Smooth muscle cell of the brain vasculature (primary cell): Measurements from ENCODE around the gene DDAH2.

Experiments
- DNase-seq: peaks from one replicate; pipeline ENCODE4 v3.0.0-alpha.2; 2012; ENCODE audit warnings: low read depth, low spot score

DDAH2 gene

DNA sequence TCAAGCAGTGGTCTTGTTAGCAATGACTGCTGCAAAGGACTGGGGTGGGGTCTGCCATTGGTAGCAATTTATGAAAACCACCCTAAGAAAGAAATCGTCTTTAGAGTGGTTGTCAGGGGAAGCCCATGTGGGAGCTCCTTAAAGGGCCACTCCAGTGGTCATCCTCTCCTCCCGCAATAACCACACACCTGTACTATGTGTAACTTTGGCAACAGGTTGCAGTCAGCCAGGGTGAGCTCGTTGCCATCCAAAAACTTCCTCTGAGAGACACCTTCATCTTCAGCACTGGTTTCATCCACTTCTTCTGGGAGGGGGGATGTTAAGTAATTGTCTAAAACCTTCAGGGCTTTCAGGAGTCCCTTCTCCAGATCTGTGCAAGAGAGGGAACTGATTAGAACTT lies 2.9 kb upstream of the DDAH2 start:
- no peak for DNase-seq

DNA sequence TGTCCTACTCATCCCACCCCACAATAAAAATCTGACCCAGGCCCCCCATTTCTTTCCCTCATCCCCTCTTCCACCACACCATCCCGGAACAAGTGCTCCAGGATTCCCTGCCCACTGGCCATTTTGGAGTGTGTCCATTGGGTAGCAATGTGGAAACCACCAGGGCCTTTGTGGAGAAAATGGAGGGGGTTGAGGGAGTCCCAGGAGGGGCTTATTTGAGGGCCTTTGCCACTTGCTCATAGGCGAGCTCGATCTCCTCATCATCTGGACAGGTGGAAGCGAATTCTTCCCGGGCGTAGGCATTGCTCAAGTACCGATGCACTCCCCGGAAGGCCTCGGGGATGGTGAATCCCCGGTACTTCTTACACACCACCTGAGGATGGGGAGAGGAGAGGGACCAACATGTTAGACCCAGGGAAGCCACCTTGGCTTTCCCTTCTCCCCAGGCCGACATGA lies 1.6 kb upstream of the DDAH2 start:
- DNase-seq, result no peak

DNA sequence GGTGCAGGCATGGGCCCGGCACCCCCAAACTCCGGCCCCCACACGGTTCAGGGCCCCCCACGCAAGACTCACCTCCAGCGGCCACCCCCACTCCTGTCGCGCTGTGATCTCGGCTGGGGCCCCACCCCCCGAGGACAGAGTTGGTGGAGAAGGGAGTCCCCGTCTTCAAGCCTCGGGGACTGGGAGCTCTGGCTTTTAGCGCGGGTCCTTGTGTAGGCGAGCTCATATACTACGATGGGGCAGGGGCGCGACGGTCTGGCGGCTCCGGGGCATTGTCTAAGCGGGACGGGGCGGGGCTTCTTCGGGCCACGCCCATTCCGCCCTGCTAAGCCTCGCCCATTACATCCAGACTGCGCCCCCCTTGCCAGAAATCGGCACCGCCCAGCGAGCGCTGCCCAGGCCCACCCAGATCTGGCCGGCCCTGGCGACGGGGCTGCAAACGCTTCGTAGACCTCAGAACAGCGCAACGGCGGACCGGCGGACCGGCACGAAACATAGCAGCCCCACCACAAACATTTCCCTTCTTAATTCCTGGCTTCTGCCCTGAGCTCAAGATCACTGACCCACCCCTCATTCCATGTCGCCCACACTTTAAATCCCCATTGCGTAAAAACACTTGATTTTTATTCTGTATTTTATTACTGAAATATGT lies 1.0 kb upstream of the DDAH2 start:
- DNase-seq, result no peak

DNA sequence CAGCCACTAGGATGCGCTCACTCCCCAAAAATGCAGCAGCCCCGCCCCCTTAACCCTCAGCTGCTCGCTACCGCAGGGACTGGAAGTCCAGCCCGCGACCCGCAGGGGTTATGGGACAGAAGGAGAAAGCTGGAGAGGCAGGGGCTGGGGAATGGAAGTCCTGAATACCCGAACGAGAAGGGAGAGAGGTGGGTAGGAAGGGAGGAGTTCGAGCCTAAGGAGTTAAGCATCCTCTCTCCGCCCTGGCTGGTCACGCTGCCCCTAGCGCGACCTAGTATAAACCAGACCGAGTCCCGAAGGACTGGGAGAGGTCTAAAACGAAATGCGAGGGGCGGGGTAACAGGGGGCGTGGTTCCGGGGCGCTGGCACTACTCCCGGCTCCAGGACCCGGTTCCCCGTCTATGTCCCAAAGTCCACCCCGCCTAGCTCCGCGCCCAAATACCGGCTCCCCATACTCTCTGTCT lies 448 bp upstream of the DDAH2 start:
- no peak for DNase-seq

DNA sequence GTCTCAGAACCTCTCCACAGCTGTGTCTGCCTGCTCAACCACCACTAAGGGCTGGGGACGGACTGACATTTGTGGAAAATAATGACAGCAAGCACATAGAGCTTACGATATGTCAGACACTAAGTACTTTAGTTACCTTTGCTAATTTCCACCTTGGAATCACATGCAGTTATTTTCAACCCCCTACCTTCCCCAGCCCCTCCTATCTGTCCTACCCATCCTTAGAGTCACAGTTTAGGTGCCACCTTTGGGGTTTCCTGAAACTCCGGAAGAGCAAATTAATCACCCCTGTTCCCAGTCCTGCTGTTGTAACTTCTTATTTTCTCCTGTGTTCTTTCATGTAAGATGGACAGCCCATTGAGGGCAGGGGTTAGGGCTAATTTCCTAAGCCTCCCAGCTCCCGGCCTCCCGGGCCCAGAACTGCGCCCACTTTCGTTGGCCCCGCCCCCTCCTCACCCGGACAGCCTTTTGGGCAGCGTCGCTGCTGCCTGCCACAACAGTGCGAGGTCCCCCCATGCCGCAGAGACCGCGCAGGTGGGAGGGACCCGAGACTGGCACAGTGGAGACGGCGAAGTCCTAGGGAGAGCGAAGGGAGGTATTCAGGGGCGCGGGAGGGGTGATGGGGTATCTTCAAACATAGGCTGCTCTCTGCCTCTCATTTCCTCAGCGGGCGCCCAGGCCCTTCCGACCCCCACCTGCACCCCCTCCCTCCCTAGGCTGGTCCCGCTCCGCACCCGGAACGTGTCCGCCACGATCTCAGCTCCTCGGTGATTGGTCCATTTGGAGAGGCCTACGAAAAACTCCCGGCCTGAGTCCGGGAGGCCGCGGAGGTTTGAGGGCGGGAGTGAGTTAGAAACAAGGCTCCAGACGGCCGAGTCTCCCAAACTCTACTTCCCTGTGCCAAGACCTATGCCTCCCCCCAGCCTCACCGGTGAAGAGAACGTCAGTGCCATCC lies 1.1 kb downstream of the DDAH2 start:
- DNase-seq, result no peak

DNA sequence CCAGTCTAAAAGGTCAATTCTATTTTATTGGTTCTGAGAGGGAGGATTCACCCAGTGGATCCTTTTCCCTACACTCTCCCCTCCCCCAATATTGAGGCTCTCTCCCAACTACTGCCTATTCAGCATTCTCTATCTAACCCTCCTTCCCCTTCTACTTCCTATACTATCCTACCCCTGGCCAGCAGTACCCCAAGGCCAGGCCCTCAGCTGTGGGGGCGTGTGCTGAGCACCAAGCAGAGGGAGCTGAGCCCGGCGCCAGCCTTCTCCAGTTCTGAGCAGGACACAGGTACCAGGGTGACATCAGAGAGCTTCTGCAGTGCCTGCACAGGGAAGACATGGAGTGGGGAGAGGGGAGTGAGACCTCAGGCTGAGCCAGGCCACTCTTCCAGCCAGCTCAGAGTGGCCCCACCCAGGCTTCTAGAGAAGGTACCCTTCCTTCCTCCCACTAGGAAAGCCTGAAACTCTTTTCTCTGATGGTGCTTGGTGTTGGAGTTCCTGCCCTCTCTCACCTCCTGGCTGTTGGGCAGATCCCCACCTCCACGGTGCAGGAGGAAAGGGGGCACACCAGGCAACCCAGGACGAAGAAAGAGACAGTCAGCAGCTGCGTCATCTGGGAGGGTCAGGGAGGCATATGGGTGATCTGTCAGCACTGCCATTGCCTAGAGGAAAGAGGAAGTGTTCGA lies 1.9 kb downstream of the DDAH2 start:
- DNase-seq, result no peak

DNA sequence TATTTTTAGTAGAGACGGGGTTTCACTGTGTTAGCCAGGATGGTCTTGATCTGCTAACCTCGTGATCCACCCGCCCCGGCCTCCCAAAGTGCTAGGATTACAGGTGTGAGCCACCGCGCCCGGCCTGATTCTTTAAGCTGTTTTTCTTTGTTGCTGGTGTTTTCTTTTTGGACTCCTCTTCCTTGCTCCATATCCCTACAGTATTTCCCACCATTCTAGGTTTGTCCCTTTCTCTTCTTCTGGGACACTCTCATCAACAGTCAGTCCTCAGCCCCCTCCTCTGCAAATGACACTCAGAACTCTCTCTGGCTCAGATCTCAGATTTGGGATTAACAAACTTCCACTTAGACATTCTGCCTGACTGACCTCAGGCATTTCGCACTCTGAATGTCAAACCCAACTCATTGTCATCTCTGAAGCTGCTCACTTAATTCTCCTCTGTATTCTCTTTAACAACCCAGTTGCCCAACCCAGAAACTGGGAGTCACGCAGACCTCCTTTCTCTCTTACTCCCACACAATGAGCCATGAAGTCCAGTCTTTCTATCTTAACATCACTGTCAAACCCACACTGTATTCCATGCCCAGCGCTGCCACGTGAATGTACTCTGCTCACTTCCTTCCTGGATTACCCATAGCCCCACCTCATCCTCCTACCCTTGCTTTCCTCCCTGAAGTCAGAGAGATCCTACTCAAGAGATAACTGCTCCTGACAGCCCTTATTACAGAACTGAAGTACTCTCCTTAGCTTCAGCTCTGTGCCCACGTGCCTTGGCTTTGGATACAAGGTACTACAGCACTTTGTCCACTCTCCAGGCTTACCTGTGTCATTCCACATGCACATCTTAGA lies 3.4 kb downstream of the DDAH2 start:
- no peak for DNase-seq

DNA sequence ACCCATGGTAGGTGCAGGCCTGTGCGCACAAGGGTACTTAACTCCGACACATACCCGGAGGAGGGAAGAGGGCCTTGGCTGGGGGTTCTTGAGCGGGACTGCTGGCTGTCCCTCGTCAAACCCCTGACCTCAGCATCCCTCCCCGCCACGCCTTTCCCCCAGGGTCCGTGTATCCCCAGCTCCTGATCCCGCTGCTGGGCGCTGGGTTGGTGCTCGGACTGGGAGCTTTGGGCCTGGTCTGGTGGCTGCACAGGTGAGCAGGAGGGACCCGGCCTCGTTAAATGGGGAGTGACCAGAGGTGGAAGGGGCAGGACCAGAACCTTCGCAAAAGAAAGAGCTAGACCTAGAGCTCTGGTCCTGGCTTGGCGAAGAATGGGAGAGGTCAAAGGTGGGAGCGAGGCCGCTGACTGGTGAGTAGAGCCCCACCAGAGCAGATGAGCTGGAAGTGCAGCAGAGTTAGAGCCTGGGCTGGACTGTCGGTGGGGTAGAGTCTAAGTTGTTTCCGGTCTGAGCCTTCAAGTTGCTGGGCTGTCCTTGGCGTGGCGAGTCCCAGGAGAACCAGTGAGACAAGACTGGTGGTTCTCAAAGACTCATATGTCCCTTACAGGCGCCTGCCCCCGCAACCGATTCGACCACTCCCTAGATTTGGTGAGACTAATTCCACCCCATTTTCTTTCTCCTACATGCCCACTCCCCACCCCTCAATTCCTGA lies 5.0 kb downstream of the DDAH2 start:
- DNase-seq, result no peak

DNA sequence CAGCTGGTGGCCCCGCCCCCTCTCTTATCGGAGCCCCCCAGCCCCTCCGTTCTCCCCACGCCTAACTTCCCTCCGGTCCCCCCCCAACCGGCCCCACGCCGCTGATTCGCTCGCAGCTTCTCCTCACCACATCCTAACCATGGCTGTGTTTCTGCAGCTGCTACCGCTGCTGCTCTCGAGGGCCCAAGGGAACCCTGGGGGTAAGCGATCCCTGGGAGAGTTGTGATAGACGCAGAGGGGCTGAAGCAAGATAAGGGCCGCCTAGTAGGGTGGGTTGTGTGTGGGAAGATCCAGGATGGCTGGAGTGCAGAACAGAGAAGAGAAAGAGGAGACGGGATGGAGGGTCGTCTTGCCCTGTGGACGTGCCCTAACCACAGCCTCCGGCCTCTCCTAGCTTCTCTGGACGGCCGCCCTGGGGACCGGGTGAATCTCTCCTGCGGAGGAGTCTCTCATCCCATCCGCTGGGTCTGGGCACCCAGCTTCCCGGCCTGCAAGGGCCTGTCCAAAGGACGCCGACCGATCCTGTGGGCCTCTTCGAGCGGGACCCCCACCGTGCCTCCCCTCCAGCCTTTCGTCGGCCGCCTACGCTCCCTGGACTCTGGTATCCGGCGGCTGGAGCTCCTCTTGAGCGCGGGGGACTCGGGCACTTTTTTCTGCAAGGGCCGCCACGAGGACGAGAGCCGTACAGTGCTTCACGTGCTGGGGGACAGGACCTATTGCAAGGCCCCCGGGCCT lies 5.7 kb downstream of the DDAH2 start, which contains the start of gene MPIG6B:
Gene MPIG6B, plus strand, starts transcription at position 129 of the 735 bp plus-strand sequence. Its CDS starts 11 bp downstream, at position 140.
- DNase-seq, result no peak

DNA sequence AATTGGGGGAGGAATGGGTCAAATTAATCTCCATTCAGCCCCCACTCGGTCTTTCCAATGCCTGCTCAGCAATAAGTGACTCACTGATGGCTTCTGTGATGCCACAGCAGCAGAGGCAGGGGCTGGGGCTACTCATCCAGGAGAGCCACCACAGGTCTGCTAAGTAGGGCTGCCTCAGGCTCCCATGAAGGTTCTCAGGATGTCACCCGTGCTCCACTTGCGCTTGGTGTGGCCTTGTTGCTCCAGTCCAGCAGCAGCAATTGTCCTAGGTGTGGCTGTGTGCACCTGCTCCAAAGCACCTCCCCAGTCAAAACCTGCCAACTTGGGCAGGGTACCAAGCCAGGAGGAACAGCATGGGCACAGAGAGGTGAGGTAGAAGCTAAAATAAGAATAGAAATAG lies 6.9 kb downstream of the DDAH2 start:
- DNase-seq, result no peak

DNA sequence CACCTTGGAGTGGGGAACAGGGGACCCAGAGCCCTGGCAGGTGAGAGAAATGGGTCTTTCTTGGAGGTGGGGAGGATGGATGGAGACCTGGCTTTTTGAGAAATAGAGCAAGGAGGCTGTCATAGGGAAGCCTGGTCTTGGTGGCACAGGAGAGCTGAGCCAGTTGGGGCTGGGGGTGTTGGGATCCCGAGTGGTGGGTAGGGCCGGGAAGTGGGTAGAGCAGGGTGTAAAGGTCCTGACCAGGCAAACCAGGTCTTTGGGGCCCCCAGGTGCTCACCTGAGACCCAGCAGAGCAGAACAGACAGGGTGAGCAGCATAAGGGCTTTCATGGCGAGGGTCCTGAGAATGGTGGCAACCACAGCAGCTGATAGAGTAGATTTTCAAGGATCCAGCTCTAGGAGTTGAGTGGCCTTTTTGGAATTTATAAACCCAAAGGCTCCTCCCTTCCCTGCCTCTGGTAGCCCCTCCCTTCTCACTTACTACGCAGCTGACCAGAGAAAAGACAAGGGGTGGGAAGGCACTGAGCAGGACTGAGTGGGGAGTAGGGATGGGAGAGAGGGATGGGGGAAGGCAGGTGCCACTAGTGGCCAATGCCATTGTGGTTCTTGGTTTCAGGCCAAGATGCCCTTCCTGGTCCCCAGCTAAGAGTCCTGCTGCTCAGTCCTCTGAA lies 7.6 kb downstream of the DDAH2 start, which contains the start of gene LY6G6C:
Gene LY6G6C, minus strand, starts transcription at position 396 of the 670 bp plus-strand sequence. Its CDS starts 67 bp downstream, at position 329.
- no peak for DNase-seq

DNA sequence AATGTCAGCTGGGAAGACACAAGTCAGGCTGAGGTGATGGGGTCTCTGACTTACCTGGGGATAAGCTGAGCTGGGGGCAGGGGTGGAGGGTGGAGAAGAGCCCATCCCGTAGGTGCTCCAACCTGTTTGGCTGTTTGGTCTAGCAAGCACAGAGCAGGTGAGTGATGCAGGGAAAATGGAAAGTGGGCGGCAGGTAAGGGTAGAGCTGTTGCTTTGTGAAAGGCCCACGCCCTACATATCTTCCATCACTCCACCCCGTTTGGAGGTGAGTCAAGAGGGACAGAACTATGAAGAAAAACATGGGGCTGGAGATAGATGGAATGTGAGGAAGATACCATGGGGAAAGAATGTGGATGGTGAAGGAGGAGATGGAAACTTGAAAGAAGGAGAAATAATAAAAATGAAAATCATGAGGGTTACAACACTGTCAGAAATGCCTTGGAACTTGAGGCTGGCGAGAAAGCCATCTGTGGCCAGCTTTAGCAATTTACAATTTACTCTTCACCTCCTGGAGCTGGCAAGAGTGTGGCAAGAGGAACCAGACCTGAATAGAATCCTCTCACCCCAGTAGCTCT lies 8.8 kb downstream of the DDAH2 start:
- no peak for DNase-seq

DNA sequence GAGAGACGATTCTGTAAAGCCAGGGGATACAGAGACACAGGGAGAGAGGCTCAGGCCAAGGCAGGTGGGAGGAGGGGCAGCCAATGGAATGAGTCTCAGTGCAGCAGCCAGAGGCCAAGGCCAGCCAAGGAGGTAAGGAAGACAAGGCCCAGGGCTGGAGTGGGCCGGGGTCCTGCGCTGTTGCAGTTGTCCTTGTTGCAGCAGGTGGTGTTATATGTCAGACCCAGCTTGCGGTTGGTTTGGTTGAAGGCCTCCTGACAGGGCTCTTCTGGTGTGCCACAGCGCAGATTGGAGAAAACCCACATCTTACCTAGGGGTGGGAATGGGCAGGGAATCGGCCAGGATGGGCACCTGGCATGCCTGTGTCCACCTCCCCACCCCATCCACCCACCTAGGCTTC lies 10.1 kb downstream of the DDAH2 start:
- DNase-seq, result no peak

DNA sequence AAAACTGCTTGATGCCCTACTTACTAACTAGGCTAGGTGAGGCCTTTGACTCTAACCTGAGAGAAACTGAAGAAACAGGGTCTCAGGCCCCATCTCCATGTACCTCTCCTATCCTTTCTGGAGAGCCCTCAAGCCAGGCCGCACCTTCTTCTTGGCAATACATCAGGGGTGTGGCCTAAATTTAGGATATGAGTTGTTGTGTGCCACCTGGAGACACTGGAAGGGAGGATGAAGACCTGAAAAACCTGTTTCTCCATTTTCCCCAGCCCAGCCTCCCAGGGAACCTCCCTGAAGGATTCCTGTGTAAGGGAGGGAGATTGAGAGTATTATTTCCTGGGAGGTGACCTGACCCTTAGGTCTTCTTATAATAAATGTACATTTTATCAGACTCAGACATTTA lies 10.8 kb downstream of the DDAH2 start:
- no peak for DNase-seq

DNA sequence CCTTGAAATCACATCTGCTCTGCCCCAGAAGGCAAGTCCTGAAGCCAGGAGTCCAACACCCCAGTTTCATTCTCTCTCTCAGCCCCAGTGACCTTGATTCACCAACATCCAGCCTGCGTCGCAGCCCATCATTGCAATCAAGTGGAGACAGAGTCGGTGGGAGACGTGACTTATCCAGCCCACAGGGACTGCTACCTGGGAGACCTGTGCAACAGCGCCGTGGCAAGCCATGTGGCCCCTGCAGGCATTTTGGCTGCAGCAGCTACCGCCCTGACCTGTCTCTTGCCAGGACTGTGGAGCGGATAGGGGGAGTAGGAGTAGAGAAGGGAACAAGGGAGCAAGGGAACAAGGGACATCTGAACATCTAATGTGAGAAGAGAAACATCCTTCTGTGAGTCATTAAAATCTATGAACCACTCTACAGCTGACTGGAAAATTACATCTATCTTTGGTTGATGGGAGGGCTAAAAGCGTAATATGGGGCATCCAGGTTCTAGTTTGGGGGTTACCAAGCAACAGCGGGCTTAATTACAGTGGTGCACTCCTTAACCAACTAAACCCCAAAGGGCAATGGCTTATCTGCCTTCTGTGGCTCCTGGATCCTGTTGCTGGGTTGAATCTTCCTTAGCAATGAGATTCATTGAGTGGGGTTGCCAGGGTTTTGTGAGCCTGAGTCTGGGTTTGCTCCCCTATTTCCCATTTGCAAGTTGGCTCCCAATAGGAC lies 11.4 kb downstream of the DDAH2 start:
- DNase-seq, result no peak

DNA sequence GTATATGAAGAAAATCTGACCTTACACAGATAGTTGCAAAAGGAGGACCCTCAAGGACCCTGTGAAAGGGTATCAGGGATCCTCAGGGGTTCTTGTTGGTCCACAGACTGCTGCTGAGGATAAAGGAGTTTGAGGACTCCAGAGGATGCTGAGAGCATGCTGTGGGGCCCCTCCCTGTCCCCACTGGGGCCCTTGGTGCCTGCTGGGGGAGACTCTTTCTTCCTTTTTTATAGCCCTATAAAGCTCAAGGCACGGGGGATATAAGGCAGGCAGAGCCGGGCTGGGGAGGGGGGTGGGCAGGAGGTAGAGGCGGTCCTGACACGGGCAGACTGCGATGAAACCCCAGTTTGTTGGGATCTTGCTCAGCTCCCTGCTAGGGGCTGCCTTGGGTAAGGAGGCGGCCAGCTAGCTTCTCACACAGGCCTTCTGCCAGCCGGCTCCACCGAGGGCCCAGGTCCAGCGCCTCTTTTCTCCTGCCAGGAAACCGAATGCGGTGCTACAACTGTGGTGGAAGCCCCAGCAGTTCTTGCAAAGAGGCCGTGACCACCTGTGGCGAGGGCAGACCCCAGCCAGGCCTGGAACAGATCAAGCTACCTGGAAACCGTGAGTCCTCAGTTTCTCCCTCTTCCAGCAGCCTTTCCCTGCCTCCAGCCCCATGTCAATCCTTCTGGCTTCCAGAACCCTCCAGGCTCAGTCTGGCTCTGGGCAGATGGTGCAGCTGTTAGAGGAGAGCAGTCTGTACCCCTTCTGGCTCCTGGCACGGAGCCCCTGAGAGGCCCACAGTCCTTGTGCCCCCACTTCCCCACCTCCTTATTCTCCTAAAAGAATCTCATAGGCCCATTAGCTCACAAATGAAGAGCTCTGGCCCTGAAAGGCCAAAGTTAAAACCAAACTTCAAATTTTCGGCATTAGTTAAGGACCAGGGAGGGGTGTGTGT lies 13.8 kb downstream of the DDAH2 start, which contains the start of gene LY6G6D:
Gene LY6G6D, plus strand, starts transcription at position 327 of the 937 bp plus-strand sequence. Its CDS starts 8 bp downstream, at position 335.
- DNase-seq, result no peak
